GM12891 (cell line): Measurements from ENCODE around the gene MYL11.

Experiments used
- POLR2A ChIP-seq: IDR thresholded peaks from 2 replicates; pipeline ENCODE4 v1.6.1; 2011; ENCODE audit warnings: low read depth, low read length, control low read depth
- POLR2AphosphoS5 ChIP-seq: IDR thresholded peaks from 2 replicates; pipeline ENCODE4 v1.6.1; 2011; ENCODE audit warnings: low read depth, low read length, control low read depth
- SPI1 ChIP-seq: IDR thresholded peaks from 2 replicates; pipeline ENCODE4 v1.6.1; 2011; ENCODE audit warnings: low read depth, low read length, control low read depth
- TAF1 ChIP-seq: IDR thresholded peaks from 2 replicates; pipeline ENCODE4 v1.6.1; 2011; ENCODE audit warnings: low read depth, low read length, control low read depth

DNA sequence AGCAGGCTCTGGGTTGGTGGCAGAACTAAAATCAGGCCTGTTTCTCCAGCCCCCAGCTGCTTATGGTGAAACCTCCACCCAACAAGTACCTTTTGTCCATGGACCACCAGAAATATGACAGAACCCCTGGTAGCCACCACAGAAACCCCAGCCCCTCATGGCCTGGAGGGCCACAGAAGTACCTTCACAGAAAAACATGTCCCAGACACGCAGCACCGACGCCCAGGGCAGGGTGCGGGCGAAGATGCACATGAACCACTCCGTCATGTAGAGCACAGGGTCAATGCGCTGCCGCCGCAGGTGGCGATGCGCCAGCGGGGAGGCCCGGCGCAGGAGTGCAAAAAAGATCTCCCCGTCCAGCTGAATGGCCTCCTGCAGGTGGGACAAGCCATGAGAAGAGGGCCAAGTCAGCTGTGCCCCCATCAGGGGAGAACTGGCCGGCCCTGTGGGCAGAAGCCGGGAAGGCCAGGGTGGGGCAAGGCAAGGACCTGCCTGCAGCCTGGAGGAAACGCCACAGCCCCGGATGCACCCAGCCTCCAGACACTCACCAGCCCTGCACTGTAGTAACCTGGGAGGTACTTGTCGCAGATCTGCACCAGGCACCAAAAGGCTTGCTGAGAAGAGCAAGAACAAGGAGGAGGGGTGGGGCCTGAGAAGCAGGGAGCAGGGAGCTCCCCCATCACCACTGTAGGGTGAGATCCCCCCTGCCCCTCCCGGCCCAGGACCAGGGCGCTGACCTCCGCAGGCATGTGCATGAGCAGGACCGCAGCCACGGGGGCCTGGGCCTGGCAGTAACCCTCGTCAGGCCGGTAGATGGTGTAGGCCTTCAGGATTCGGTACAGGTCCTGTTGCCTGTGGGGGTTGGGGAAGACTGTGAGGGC, 15.4 kb upstream of the MYL11 start:
- TF ChIP-seq SPI1 (no peak), POLR2A (no peak), TAF1 (no peak), POLR2AphosphoS5 (no peak)
